Measurements from ENCODE around the gene NME8. TPM values are rescaled to one million over a fixed set of nuclear protein-coding genes. Genes with fewer than 3 reads are reported as not detected.

NME8 gene
- total and polyA plus RNA-seq, 8 donors: 0.14 to 1.3 (median 0.37) TPM; not detected in 3

GRCh38 chr7:37932543-37932942 lies 84.1 kb downstream of the NME8 start:
- Histone ChIP-seq H3K27me3 (no peaks in the 10 kb centered on the region), H3K9me3 (peaks cover 0 to 8% of the 10 kb centered on the region in 2 donors), H3K4me3 (no peak overlapping the region), H3K27ac (no peak overlapping the region), H3K36me3 (no peaks in the 10 kb centered on the region), H3K4me1 (peaks cover 9 to 11% of the 10 kb centered on the region in 2 donors)
- intact Hi-C loops (cut with DNase I): no loop called here
- ATAC-seq: no peak
- no peak for DNase-seq
- TF ChIP-seq CTCF (IDR thresholded peaks at IDR 0.05): no peak

- H3K4me3 ChIP-seq: no peak overlapping the region
- peaks cover 6 to 9% of the 10 kb centered on the region in 2 donors for H3K4me1 ChIP-seq
- ATAC-seq (no peak), DNase-seq (no peak)
- no peaks in the 10 kb centered on the region for H3K36me3 ChIP-seq
- H3K9me3 ChIP-seq: peaks cover 0 to 8% of the 10 kb centered on the region in 2 donors
- no peak overlapping the region for H3K27ac ChIP-seq
- intact Hi-C loops (cut with DNase I): no loop called here
- H3K27me3 ChIP-seq: no peaks in the 10 kb centered on the region
- TF ChIP-seq CTCF (IDR thresholded peaks at IDR 0.05): no peak
Measured at GRCh38 chr7:37933018-37933566, 84.7 kb downstream of the NME8 start.

DNA sequence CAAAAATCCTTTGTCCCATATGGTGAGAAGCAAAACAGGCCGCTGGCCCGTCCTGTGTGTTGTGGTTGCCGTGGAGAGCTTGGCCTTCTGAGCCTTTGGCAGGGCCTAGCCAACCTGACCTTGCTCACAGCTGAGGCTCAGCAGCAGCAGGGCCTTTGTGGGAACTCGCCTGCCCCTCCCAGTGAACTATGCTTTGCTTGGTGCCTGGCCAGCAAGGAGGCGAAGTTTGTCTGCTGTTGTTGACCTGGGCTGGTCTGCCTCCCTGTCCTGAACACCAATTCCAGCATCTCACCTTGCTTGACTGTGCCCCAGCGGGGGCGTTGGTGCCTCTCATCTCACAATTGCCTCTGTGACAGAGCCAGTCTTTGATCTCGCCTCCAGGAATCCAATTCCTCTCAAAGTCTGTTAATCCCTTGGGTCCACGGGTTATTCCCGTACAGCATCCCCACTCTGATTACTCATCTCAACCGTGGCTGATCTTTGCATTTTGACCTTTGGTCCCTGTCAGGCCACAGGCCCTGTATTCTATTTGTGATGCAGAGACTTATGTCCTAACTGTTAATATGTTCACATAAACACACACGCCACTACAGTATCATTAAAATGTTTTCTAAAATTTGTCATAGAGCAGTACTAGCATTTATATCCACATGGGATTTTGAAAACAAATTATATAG lies 94.7 kb downstream of the NME8 start:
- Histone ChIP-seq H3K4me1 (peaks cover 0 to 5% of the 10 kb centered on the region in 2 donors), H3K4me3 (no peak overlapping the region), H3K36me3 (no peaks in the 10 kb centered on the region), H3K27ac (no peak overlapping the region), H3K9me3 (no peaks in the 10 kb centered on the region), H3K27me3 (no peaks in the 10 kb centered on the region)
- ATAC-seq (peak; percentile 86), DNase-seq (peak in 2 of 4 donors; percentile 63 to 69)
- intact Hi-C loops (cut with DNase I): no loop called here
- TF ChIP-seq CTCF (IDR thresholded peaks at IDR 0.05): no peak

GRCh38 chr7:37943905-37944736 lies 95.7 kb downstream of the NME8 start:
- Histone ChIP-seq H3K9me3 (no peaks in the 10 kb centered on the region), H3K4me1 (peaks cover 0 to 5% of the 10 kb centered on the region in 2 donors), H3K36me3 (no peaks in the 10 kb centered on the region), H3K27me3 (no peaks in the 10 kb centered on the region), H3K27ac (peak overlapping the region in 1 of 2 donors; percentile 15), H3K4me3 (no peak overlapping the region)
- no peak for DNase-seq
- intact Hi-C loops (cut with DNase I): no loop called here
- no peak for ATAC-seq
- no peak for TF ChIP-seq CTCF (IDR thresholded peaks at IDR 0.05)

DNA sequence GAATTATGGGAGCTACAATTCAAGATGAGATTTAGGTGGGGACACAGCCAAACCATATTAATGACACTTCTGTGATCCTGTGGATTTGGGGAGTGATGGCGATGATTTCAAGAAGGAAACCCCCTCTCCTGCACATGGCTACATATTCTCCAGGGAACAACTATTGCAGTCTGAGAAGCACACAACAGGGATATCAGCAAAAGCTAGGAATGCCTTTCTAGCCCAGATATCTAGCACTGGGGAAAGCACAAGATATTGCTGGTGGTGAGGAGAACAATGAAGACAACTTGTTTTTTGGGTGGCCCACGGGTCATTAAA lies 96.3 kb downstream of the NME8 start:
- Histone ChIP-seq H3K27ac (no peak overlapping the region), H3K27me3 (no peaks in the 10 kb centered on the region), H3K4me3 (no peak overlapping the region), H3K36me3 (no peaks in the 10 kb centered on the region), H3K4me1 (peaks cover 0 to 5% of the 10 kb centered on the region in 2 donors), H3K9me3 (no peaks in the 10 kb centered on the region)
- intact Hi-C loops (cut with DNase I): no loop called here
- DNase-seq: no peak
- TF ChIP-seq CTCF (IDR thresholded peaks at IDR 0.05): no peak
- no peak for ATAC-seq

Measured in left lung (tissue), 10 donors.